ENCODE measurements around the gene CDC42BPB.

CDC42BPB gene

DNA sequence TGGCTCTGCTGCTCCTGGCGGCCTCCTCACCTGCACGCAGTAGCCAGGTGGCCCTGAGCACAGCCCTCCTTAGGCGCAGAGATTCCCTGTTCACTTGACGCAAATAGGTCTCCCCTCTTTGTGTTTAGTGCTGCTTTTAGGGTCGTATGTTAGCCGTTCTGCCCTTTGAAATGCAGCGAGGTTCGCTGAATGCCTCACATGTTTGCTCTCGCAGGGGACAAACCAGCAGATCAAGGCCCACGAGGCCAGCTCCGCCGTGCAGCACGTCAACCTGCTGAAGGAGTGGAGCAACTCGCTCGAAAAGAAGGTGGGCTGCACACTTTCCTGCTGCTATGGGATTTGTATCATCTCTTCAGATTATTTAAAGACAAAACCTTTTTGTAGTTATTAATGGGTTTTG is 166.2 kb downstream of the CDC42BPB start:
- in situ Hi-C loops (cut with MboI; ENCODE audit: low sequenced_read_pairs): no loop called here
- Histone ChIP-seq H3K4me3 (no peak overlapping the region), H3K36me3 (replicated peaks) (peaks cover 45% of the 10 kb centered on the region), H3K27me3 (ENCODE audit: low read depth) (no peaks in the 10 kb centered on the region), H3K9me3 (no peaks in the 10 kb centered on the region), H3K4me1 (no peaks in the 10 kb centered on the region)
- DNase-seq (ENCODE audit: low spot score in 2 of 2): no peak

DNA sequence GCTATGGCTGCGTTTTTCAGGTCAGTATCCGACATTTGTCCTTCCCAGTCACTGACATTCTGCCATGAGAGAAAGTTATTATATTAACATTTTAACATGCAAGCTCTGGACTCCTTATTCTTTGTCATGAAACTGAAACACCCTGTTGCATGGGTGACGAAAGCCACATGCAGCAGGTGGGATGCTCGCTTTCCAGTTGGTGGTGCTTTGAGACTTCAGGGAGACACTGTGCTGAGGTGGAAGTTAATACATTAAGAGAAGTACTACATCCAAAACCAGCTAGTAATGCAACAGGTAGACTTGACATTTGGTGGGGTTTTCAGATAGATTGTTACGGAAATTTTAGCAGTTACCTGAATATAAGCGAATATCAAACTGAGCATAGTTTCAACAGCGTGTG is 167.7 kb downstream of the CDC42BPB start:
- no peak for DNase-seq (ENCODE audit: low spot score in 2 of 2)
- no peaks in the 10 kb centered on the region for H3K27me3 ChIP-seq (ENCODE audit: low read depth)
- in situ Hi-C loops (cut with MboI; ENCODE audit: low sequenced_read_pairs): no loop called here
- no peaks in the 10 kb centered on the region for H3K4me1 ChIP-seq
- no peaks in the 10 kb centered on the region for H3K9me3 ChIP-seq
- H3K36me3 ChIP-seq (replicated peaks): peaks cover 45% of the 10 kb centered on the region
- no peak overlapping the region for H3K4me3 ChIP-seq

GRCh38 chr14:102888748-102889147 is 168.6 kb downstream of the CDC42BPB start:
- DNase-seq (ENCODE audit: low spot score in 2 of 2): no peak
- no peaks in the 10 kb centered on the region for H3K4me1 ChIP-seq
- H3K36me3 ChIP-seq (replicated peaks): peaks cover 42% of the 10 kb centered on the region
- in situ Hi-C loops (cut with MboI; ENCODE audit: low sequenced_read_pairs): no loop called here
- no peaks in the 10 kb centered on the region for H3K27me3 ChIP-seq (ENCODE audit: low read depth)
- no peak overlapping the region for H3K4me3 ChIP-seq
- H3K9me3 ChIP-seq: no peaks in the 10 kb centered on the region

DNA sequence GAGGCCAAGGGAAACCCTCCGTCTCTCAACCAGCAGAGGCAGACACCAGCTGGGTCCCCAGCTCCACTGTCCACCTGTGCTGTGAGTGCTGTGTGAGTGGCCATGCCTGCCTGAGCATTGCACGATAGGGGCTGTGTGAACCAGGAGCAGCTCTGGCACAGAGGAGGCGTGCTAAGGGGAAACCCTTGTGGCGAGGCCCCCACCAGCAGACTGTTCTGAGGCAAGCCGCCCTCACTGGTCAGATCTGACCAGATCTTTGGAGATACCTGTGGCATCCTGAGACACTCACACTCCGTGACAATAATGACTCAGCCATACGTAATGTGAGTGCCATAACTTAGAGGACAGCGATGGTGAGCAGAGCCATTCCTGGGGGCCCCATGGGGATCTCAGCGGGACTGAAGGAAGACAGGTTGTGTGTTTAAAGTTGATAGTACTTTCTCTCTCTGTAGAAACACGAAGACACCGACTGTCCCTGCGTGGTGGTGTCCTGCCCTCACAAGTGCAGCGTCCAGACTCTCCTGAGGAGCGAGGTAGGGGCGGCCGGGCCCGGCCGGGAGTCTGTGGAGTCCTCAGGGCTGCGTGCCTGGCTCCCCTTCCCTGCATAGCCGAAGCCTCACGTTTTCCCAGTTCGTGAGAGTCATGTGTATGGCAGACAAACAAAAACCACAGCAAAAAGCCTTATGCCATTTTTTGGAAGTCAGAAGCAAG is 171.5 kb downstream of the CDC42BPB start:
- H3K9me3 ChIP-seq: no peaks in the 10 kb centered on the region
- H3K4me3 ChIP-seq: no peak overlapping the region
- in situ Hi-C loops (cut with MboI; ENCODE audit: low sequenced_read_pairs): no loop called here
- no peaks in the 10 kb centered on the region for H3K4me1 ChIP-seq
- H3K36me3 ChIP-seq (replicated peaks): peaks cover 39% of the 10 kb centered on the region
- no peak for DNase-seq (ENCODE audit: low spot score in 2 of 2)
- no peaks in the 10 kb centered on the region for H3K27me3 ChIP-seq (ENCODE audit: low read depth)

GRCh38 chr14:102883554-102883953 is 173.8 kb downstream of the CDC42BPB start:
- H3K4me1 ChIP-seq: no peaks in the 10 kb centered on the region
- in situ Hi-C loops (cut with MboI; ENCODE audit: low sequenced_read_pairs): no loop called here
- DNase-seq (ENCODE audit: low spot score in 2 of 2): no peak

GRCh38 chr14:102883089-102883541 is 174.2 kb downstream of the CDC42BPB start:
- in situ Hi-C loops (cut with MboI; ENCODE audit: low sequenced_read_pairs): no loop called here
- no peaks in the 10 kb centered on the region for H3K4me1 ChIP-seq
- no peak overlapping the region for H3K4me3 ChIP-seq
- H3K27me3 ChIP-seq (ENCODE audit: low read depth): no peaks in the 10 kb centered on the region
- no peaks in the 10 kb centered on the region for H3K9me3 ChIP-seq
- no peak for DNase-seq (ENCODE audit: low spot score in 2 of 2)
- peaks cover 33% of the 10 kb centered on the region for H3K36me3 ChIP-seq (replicated peaks)

More at GRCh38 chr14:102883554-102883953, 173.8 kb downstream of the CDC42BPB start:
- no peak overlapping the region for H3K4me3 ChIP-seq
- H3K27me3 ChIP-seq (ENCODE audit: low read depth): no peaks in the 10 kb centered on the region
- H3K36me3 ChIP-seq (replicated peaks): peaks cover 34% of the 10 kb centered on the region
- H3K9me3 ChIP-seq: no peaks in the 10 kb centered on the region

Data from HAP-1 (cell line).